Activated CD8-positive, alpha-beta memory T cell treated with anti-CD3 and anti-CD28 coated beads for 1 hour (primary cell): ENCODE data around the gene FMNL3.

ENCODE experiments used
- DNase-seq, 2 donors: peaks; one replicate each; pipeline ENCODE4 v3.0.0-alpha.2; 2020; ENCODE audit warnings: low read depth in 1 of 2; ENCODE audit errors: extremely low read depth in 1 of 2

The FMNL3 gene

GRCh38 chr12:49655595-49656236 lies 51.5 kb downstream of the FMNL3 start:
- DNase-seq, result no peak

- DNase-seq, result no peak
These were observed 52.5 kb downstream of the FMNL3 start for GRCh38 chr12:49654715-49655114.

- no peak for DNase-seq
These were observed 54.2 kb downstream of the FMNL3 start for GRCh38 chr12:49652921-49653520.

DNA sequence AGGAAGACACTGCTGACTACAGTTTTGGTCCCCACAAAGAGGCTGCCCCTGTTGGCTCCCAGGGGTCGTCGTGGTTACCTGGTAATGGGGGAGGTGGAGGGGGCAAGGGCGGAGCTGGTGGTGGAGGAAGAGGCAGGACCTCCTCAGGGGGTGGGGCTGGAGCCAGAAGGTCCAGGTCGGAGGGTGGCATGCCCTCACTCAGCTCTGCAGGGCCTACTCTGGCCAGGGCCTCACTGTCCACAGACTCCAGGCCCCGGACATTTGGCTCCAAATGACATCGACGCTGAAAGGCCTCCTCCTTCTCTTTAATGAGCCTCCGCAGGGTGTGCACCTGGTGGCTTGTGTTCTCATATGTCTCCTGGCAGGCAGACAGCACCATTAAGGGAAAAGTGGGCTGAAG lies 55.4 kb downstream of the FMNL3 start:
- no peak for DNase-seq

- no peak for DNase-seq
These were observed 57.3 kb downstream of the FMNL3 start for GRCh38 chr12:49649892-49650291.

- no peak for DNase-seq
These were observed 57.8 kb downstream of the FMNL3 start for GRCh38 chr12:49649445-49649844.

- DNase-seq, result no peak
These were observed 58.5 kb downstream of the FMNL3 start for GRCh38 chr12:49648712-49649003.

GRCh38 chr12:49647827-49648711 lies 59.1 kb downstream of the FMNL3 start:
- DNase-seq, result no peak

GRCh38 chr12:49646871-49647654 lies 60.1 kb downstream of the FMNL3 start:
- no peak for DNase-seq

- DNase-seq, result no peak
These were observed 60.8 kb downstream of the FMNL3 start for GRCh38 chr12:49646331-49646830.

GRCh38 chr12:49645146-49646039 lies 61.8 kb downstream of the FMNL3 start:
- no peak for DNase-seq

GRCh38 chr12:49644620-49644994 lies 62.6 kb downstream of the FMNL3 start:
- DNase-seq, result peak; percentile 69 to 73

GRCh38 chr12:49643961-49644619 lies 63.1 kb downstream of the FMNL3 start:
- DNase-seq, result no peak

DNA sequence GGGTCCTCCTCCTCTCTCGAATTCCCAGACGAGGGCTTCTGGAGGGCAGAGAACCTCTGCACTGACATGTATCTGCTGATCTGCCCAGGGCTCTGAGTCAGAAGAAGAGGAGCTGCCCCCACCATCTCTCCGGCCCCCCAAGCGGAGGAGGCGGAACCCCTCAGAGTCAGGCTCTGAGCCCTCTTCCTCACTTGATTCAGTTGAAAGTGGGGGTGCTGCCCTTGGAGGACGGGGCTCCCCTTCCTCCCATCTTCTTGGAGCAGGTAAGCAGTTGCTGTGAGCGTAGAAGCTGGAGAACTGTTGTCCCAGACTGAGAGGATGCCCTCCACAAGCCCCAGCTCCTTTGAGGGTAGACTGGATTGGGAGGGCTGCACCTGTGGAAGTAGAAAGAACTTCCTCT lies 64.1 kb downstream of the FMNL3 start:
- DNase-seq, result no peak

- DNase-seq, result no peak
These were observed 64.8 kb downstream of the FMNL3 start for GRCh38 chr12:49642370-49642802.

DNA sequence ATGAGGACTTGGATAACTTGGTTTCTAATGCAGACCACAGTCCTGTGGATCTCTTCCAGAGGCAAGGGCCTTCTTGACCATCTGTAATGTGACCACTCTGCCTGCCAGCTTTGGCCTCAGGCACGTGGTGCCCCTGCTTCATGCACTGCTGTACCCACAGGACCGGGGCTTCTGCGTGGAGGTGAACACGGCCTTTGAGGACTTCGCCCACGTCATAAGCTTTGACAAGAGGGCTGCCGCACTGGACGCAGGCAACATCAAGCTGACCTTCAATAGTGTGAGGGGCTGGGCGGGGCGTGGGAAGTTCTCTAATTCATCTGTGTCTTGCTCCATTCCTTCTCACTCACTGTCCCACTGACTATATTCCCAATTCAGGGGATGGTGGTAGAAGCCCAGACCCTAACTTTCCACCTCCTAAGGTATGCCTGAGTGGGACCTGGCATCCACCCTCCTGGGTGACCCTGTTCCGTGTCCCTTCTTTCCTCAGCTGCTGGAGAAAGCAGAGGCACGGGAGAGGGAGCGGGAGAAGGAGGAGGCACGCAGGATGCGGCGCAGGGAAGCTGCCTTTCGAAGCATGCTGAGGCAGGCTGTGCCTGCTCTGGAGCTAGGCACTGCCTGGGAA lies 65.3 kb downstream of the FMNL3 start:
- DNase-seq, result no peak

DNA sequence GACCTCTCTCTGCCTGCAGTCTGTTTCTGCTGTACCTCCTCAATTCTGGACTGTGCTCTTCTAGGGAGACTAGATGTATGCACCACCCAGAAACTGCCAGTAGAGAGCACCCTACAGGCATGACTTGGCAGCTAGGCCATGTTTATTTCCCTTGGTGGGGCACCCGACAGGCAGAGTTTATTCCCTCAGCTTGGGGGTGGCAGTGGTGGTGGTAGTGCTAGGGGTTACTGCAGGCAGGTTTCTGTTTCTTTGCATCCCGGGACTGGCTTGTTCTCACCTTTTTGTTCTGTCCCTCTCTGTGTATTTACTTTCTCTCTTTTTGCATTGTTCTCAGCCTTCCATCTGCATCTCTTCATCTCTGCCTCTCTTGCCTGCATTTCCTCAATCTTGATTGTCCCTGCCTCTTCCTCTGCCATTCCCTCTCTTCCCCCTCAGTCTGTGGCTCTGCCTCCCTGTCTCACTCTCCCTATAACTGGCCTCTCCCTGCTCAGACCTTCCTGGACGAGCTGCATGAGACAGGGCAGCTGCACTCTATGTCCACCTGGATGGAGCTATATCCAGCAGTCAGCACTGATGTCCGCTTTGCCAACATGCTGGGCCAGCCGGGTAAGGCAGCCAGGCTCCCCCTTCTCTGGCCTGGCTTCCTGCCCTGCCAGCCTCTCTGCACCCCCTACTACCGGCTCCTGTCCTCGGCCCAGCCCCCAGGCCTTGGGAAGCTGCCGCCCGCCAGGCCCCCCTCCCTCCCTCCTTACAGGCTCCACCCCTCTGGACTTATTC lies 70.0 kb downstream of the FMNL3 start:
- no peak for DNase-seq

DNA sequence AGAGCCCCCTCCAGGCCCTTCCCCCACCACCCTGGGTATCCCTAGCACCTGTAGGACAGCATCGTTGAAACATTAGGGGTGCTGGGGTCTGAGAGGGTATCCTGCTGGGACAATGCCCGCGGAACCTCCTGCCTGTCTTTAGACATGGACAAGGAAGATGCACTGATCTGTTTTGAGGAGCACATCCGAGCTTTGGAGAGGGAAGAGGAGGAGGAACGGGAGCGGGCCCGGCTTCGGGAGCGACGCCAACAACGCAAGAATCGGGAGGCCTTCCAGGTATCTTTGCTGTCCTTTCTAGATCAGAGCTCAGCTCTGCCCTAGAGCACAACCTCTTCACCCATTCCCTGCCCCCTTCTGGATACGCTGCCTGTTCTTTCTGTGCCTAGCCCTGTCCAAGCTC lies 70.6 kb downstream of the FMNL3 start:
- no peak for DNase-seq
